IMR-90 (cell line): ENCODE results near the gene WASF3. TPM values are rescaled to one million over a fixed set of nuclear protein-coding genes. Genes with fewer than 3 reads are reported as not detected.

Experiments
- ATAC-seq: fragments of 200-7000 bp; cut with Tn5 transposase; 2 replicates; pipeline ENCODE4 v1.9.1; 2020; ENCODE audit warnings: low read depth, mild to moderate bottlenecking, moderate library complexity
- BruUV-seq: library from RNA; stranded (reverse); fragments of 400-500 nt; replicated peaks from 2 replicates; lab custom pipeline; 2021; lab: Mats Ljungman, UMichigan
- CTCF ChIA-PET: fragments of 300-600 bp; formaldehyde crosslinking; extraction: SDS; loops from one replicate; lab custom pipeline; 2021; ENCODE audit warnings: antibody characterized with exemption; lab: Yijun Ruan, JAX
- POLR2A ChIA-PET: fragments of 300-600 bp; sonication (Branson Sonifier 250); formaldehyde crosslinking; loops from one replicate; lab custom pipeline; 2022; ENCODE audit warnings: antibody characterized with exemption; ENCODE audit not compliant: unreplicated experiment; lab: Charles Lee
- DNase-seq: peaks from one replicate; pipeline ENCODE4 v3.0.0; 2013
- H2AFZ ChIP-seq: replicated peaks from 2 replicates; pipeline ENCODE3; 2013; ENCODE audit warnings: low read length, mild to moderate bottlenecking; ENCODE audit not compliant: poor library complexity
- H2AK5ac ChIP-seq: 2 replicates; pipeline ENCODE4 v1.6.1; 2013; ENCODE audit warnings: low read depth, low read length, inconsistent platforms
- H2AK9ac ChIP-seq: replicated peaks from 2 replicates; pipeline ENCODE3; 2013; ENCODE audit warnings: mild to moderate bottlenecking, low read depth, low read length, moderate library complexity; ENCODE audit not compliant: poor library complexity
- H2BK120ac ChIP-seq: 2 replicates; pipeline ENCODE4 v1.6.1; 2013; ENCODE audit warnings: low read depth, low read length, inconsistent platforms
- H2BK15ac ChIP-seq: 3 replicates; pipeline ENCODE4 v1.6.1; 2013; ENCODE audit warnings: low read depth, low read length, inconsistent platforms
- H2BK20ac ChIP-seq: 2 replicates; pipeline ENCODE4 v1.6.1; 2013; ENCODE audit warnings: low read depth, mild to moderate bottlenecking, inconsistent platforms, low read length, moderate library complexity
- H2BK5ac ChIP-seq: 2 replicates; pipeline ENCODE4 v1.6.1; 2013; ENCODE audit warnings: mild to moderate bottlenecking, low read depth, low read length, inconsistent platforms; ENCODE audit not compliant: poor library complexity, severe bottlenecking
- H3K14ac ChIP-seq: replicated peaks from 2 replicates; pipeline ENCODE4 v1.6.1; 2013; ENCODE audit warnings: low read depth, low read length, inconsistent platforms
- H3K18ac ChIP-seq: 2 replicates; pipeline ENCODE4 v1.6.1; 2013; ENCODE audit warnings: low read depth, low read length, control low read depth
- H3K23ac ChIP-seq: 2 replicates; pipeline ENCODE4 v1.6.1; 2013; ENCODE audit warnings: low read depth, low read length, inconsistent platforms
- H3K27ac ChIP-seq: 2 replicates; pipeline ENCODE4 v1.5.1; 2013; ENCODE audit warnings: mild to moderate bottlenecking, control low read depth, low read length; ENCODE audit not compliant: insufficient read depth
- H3K27me3 ChIP-seq: 2 replicates; pipeline ENCODE4 v1.6.1; 2013; ENCODE audit warnings: low read length; ENCODE audit not compliant: control insufficient read depth, insufficient read depth
- H3K36me3 ChIP-seq: 2 replicates; pipeline ENCODE4 v1.6.1; 2013; ENCODE audit warnings: low read length, mixed read lengths; ENCODE audit not compliant: control insufficient read depth, insufficient read depth
- H3K4ac ChIP-seq: 2 replicates; pipeline ENCODE4 v1.6.1; 2013; ENCODE audit warnings: low read depth, low read length, inconsistent platforms
- H3K4me1 ChIP-seq: 2 replicates; pipeline ENCODE4 v1.6.1; 2013; ENCODE audit warnings: low read length, mixed read lengths; ENCODE audit not compliant: control insufficient read depth, insufficient read depth
- H3K4me2 ChIP-seq: 2 replicates; pipeline ENCODE4 v1.6.1; 2013; ENCODE audit warnings: low read depth, mild to moderate bottlenecking, control low read depth, low read length, moderate library complexity
- H3K4me3 ChIP-seq: 2 replicates; pipeline ENCODE4 v1.5.1; 2013; ENCODE audit warnings: low read depth, mild to moderate bottlenecking, control low read depth, low read length, moderate library complexity; ENCODE audit not compliant: insufficient read depth
- H3K56ac ChIP-seq: 2 replicates; pipeline ENCODE4 v1.6.1; 2013; ENCODE audit warnings: low read length, inconsistent platforms; ENCODE audit not compliant: insufficient read depth; ENCODE audit errors: extremely low read depth
- H3K79me1 ChIP-seq, 2 experiments: 2 replicates each; pipeline ENCODE4 v1.6.1; 2013; ENCODE audit warnings: low read length in 2 of 2, inconsistent platforms in 1 of 2, low read depth in 1 of 2
- H3K9ac ChIP-seq: 2 replicates; pipeline ENCODE4 v1.6.1; 2013; ENCODE audit warnings: low read depth, low read length, control low read depth
- H3K9me1 ChIP-seq: 2 replicates; pipeline ENCODE4 v1.6.1; 2013; ENCODE audit warnings: low read length, inconsistent platforms; ENCODE audit not compliant: insufficient read depth
- H3K9me3 ChIP-seq: 2 replicates; pipeline ENCODE4 v1.6.1; 2013; ENCODE audit warnings: low read length; ENCODE audit not compliant: control insufficient read depth, insufficient read depth
- H4K20me1 ChIP-seq: 2 replicates; pipeline ENCODE4 v1.6.1; 2013; ENCODE audit warnings: low read length, inconsistent platforms; ENCODE audit not compliant: insufficient read depth
- H4K5ac ChIP-seq: 2 replicates; pipeline ENCODE4 v1.6.1; 2013; ENCODE audit warnings: mild to moderate bottlenecking, low read depth, low read length, control low read depth
- H4K8ac ChIP-seq, 2 experiments: 2 replicates each; pipeline ENCODE4 v1.6.1; 2013; ENCODE audit warnings: low read depth in 2 of 2, low read length in 2 of 2, control low read depth in 1 of 2, inconsistent platforms in 1 of 2
- H4K91ac ChIP-seq: 2 replicates; pipeline ENCODE4 v1.6.1; 2013; ENCODE audit warnings: low read depth, low read length, inconsistent platforms; ENCODE audit not compliant: insufficient read depth
- CEBPB ChIP-seq: IDR thresholded peaks from 2 replicates; pipeline ENCODE4 v1.6.1; 2012; ENCODE audit warnings: low read depth, low read length, improper control_type of control experiment
- FOS ChIP-seq: fragments of 150-350 bp; IDR thresholded peaks from 2 replicates; pipeline ENCODE4 v1.6.1; 2016; ENCODE audit warnings: low read depth, low read length
- WGBS, 2 experiments: methylation state at CpG; one replicate each; pipeline versions ENCODE4 v1.1.5 to v1.1.7; 2013; ENCODE audit warnings: missing lambda C conversion rate in 2 of 2; ENCODE audit not compliant: insufficient read length in 1 of 2; ENCODE audit errors: extremely low coverage in 2 of 2; 5-methylcytosine and 5-hydroxymethylcytosine counted together
- dilution Hi-C: fragments of 300-500 bp; cut with HindIII; formaldehyde crosslinking; loops from one replicate; pipeline ENCODE4 v1.14.3; 2018; ENCODE audit warnings: low sequenced_read_pairs; ENCODE audit not compliant: unreplicated experiment
- in situ Hi-C: fragments of 300-500 bp; cut with MboI; formaldehyde crosslinking; loops from 3 replicates; pipeline ENCODE4 v1.14.3; 2019; ENCODE audit warnings: low sequenced_read_pairs, inconsistent platforms, mixed read lengths
- intact Hi-C: fragments of 100-400 bp; cut with micrococcal nuclease; formaldehyde crosslinking; loops from 2 replicates; pipeline ENCODE4 v1.10.0; 2022
- polyA plus RNA-seq, 3 experiments: library from polyadenylated mRNA; depleted of rRNA; stranded (reverse); fragments of >200 nt; gene quantifications; 2 replicates each; pipeline ENCODE4 v1.2.3, GENCODE V29; 2012; ENCODE audit warnings: low replicate concordance in 1 of 3
- total RNA-seq: library from RNA; depleted of rRNA; stranded (reverse); fragments of >200 nt; gene quantifications from 2 replicates; pipeline ENCODE4 v1.2.3, GENCODE V29; 2012

Gene WASF3
- total and polyA plus RNA-seq, 2 of the 4 experiments (the other 2 are of a cell fraction) = 4.3 to 11.4 TPM

GRCh38 chr13:26555413-26555812 is 2.1 kb upstream of the WASF3 start:
- H3K27me3 ChIP-seq = peaks cover 10% of the 10 kb centered on the region
- no peak overlapping the region for H3K18ac ChIP-seq
- WGBS, 2 experiments = no CpG with 5 or more reads among the region's 1 CpG
- no peak overlapping the region for H2BK5ac ChIP-seq
- H3K36me3 ChIP-seq = no peaks in the 10 kb centered on the region
- no peak overlapping the region for H2AK5ac ChIP-seq
- ATAC-seq (no peak), DNase-seq (no peak)
- dilution Hi-C loops = no loop called here
- H2AFZ ChIP-seq = no peak overlapping the region
- H3K14ac ChIP-seq = no peak overlapping the region
- no peak overlapping the region for H3K4me2 ChIP-seq
- intact Hi-C loops = loop anchor here (5.0 kb wide), 3 partner anchors 58 to 142 kb away; no protein-coding TSS in a partner anchor
- no peak overlapping the region for H2AK9ac ChIP-seq
- peak; percentile 39; the same call in 1 of the 2 replicates for TF ChIP-seq CEBPB
- no peak for TF ChIP-seq FOS
- H3K56ac ChIP-seq = no peak overlapping the region
- H3K9ac ChIP-seq = no peak overlapping the region
- no peaks in the 10 kb centered on the region; the same call in 1 of the 2 replicates for H4K20me1 ChIP-seq
- no peak overlapping the region for H4K91ac ChIP-seq
- H3K27ac ChIP-seq = no peak overlapping the region
- CTCF ChIA-PET = no interaction called here
- in situ Hi-C loops = no loop called here
- no peak overlapping the region for H3K4me3 ChIP-seq
- H3K9me3 ChIP-seq = peaks cover 2% of the 10 kb centered on the region
- POLR2A ChIA-PET = no interaction called here
- BruUV-seq = no TSS peak
- H3K23ac ChIP-seq = no peak overlapping the region
- peaks cover 5 to 20% of the 10 kb centered on the region in 2 experiments for H3K79me1 ChIP-seq
- H2BK120ac ChIP-seq = no peak overlapping the region
- H2BK15ac ChIP-seq = no peak overlapping the region
- peaks cover under 1% of the 10 kb centered on the region; the same call in 1 of the 2 replicates for H3K9me1 ChIP-seq
- no peak overlapping the region for H3K4ac ChIP-seq
- no peak overlapping the region for H2BK20ac ChIP-seq
- no peaks in the 10 kb centered on the region; the same call in 1 of the 2 replicates for H3K4me1 ChIP-seq
- no peak overlapping the region for H4K8ac ChIP-seq
- H4K5ac ChIP-seq = no peak overlapping the region
